Tibial artery (tissue), 4 donors: ENCODE measurements around the gene RELB.

Experiments used
- DNase-seq, 2 donors: peaks; one replicate each; pipeline ENCODE4 v3.0.0-alpha.2; 2019
- H3K27ac ChIP-seq, 2 donors: fragments of 200-600 bp; sonication (generic) in 1 of 2; 1 replicate in 1 of 2; 2 replicates in 1 of 2; pipeline ENCODE4 v1.5.1; 2018 to 2019; ENCODE audit warnings: mild to moderate bottlenecking in 1 of 2
- H3K27me3 ChIP-seq, 2 donors: fragments of 200-600 bp; sonication (generic) in 1 of 2; one replicate each; pipeline versions ENCODE4 v1.5.1 to v1.6.0; 2016 to 2019
- H3K36me3 ChIP-seq, 3 donors: fragments of 200-600 bp; sonication (generic) in 2 of 3; one replicate each; pipeline ENCODE4 v1.5.1; 2016 to 2019; ENCODE audit warnings: mild to moderate bottlenecking in 2 of 3
- H3K4me1 ChIP-seq, 4 donors: fragments of 200-600 bp; sonication (generic) in 2 of 4; 1 replicate in 3 of 4; 2 replicates in 1 of 4; pipeline ENCODE4 v1.5.1; 2016 to 2019
- H3K4me3 ChIP-seq, 2 donors: fragments of 200-600 bp; sonication (generic) in 1 of 2; 1 replicate in 1 of 2; 2 replicates in 1 of 2; pipeline ENCODE4 v1.5.1; 2018 to 2019; ENCODE audit warnings: mild to moderate bottlenecking in 2 of 2
- H3K9me3 ChIP-seq, 3 donors: fragments of 200-600 bp; sonication (generic) in 1 of 3; one replicate each; pipeline ENCODE4 v1.5.1; 2016 to 2019
- CTCF ChIP-seq, 2 experiments: fragments of 200-600 bp in 1 of 2; fragments of 450-650 bp in 1 of 2; IDR thresholded peaks; one replicate each; pipeline ENCODE4 v1.5.1; 2017 to 2019; ENCODE audit warnings: antibody characterized with exemption in 2 of 2, mild to moderate bottlenecking in 1 of 2, moderate library complexity in 1 of 2
- intact Hi-C: fragments of 100-400 bp; cut with DNase I; formaldehyde crosslinking; loops from one replicate; pipeline ENCODE4 v1.15.0; 2023; ENCODE audit warnings: low total_unique reads

The RELB gene

GRCh38 chr19:45025264-45025663 is 24.0 kb downstream of the RELB start:
- intact Hi-C loops, result no loop called here
- Histone ChIP-seq H3K27ac (no peak overlapping the region), H3K9me3 (no peaks in the 10 kb centered on the region), H3K4me3 (no peak overlapping the region), H3K4me1 (no peaks in the 10 kb centered on the region), H3K27me3 (no peaks in the 10 kb centered on the region), H3K36me3 (peaks cover 7 to 36% (median 21%) of the 10 kb centered on the region in 3 donors)
- no peak for DNase-seq
- no peak for TF ChIP-seq CTCF (IDR thresholded peaks at IDR 0.05)

- Histone ChIP-seq H3K27ac (no peak overlapping the region), H3K9me3 (no peaks in the 10 kb centered on the region), H3K4me3 (no peak overlapping the region), H3K36me3 (peaks cover 7 to 58% (median 33%) of the 10 kb centered on the region in 3 donors), H3K4me1 (no peaks in the 10 kb centered on the region), H3K27me3 (no peaks in the 10 kb centered on the region)
- DNase-seq, result no peak
- intact Hi-C loops, result no loop called here
- TF ChIP-seq CTCF (IDR thresholded peaks at IDR 0.05), result no peak
Observed at GRCh38 chr19:45027371-45027770, 26.1 kb downstream of the RELB start.

- TF ChIP-seq CTCF (IDR thresholded peaks at IDR 0.05), result no peak
- no peak overlapping the region for H3K27ac ChIP-seq
- H3K4me3 ChIP-seq, result no peak overlapping the region
- no peaks in the 10 kb centered on the region for H3K4me1 ChIP-seq
- H3K27me3 ChIP-seq, result no peaks in the 10 kb centered on the region
- DNase-seq, result no peak
- intact Hi-C loops, result no loop called here
- peaks cover 7 to 90% (median 48%) of the 10 kb centered on the region in 3 donors for H3K36me3 ChIP-seq
- no peaks in the 10 kb centered on the region for H3K9me3 ChIP-seq
Observed at GRCh38 chr19:45030825-45031224, 29.6 kb downstream of the RELB start.

- peaks cover 7 to 84% (median 47%) of the 10 kb centered on the region in 3 donors for H3K36me3 ChIP-seq
- no peaks in the 10 kb centered on the region for H3K4me1 ChIP-seq
- H3K4me3 ChIP-seq, result no peak overlapping the region
- TF ChIP-seq CTCF (IDR thresholded peaks at IDR 0.05), result no peak
- H3K27me3 ChIP-seq, result no peaks in the 10 kb centered on the region
- H3K27ac ChIP-seq, result no peak overlapping the region
- H3K9me3 ChIP-seq, result no peaks in the 10 kb centered on the region
- no peak for DNase-seq
- intact Hi-C loops, result no loop called here
Observed at GRCh38 chr19:45032421-45032820, 31.2 kb downstream of the RELB start.

GRCh38 chr19:45035755-45036154 is 34.5 kb downstream of the RELB start:
- Histone ChIP-seq H3K4me1 (peaks cover 0 to 23% (median 19%) of the 10 kb centered on the region in 4 donors), H3K36me3 (peaks cover 5 to 60% (median 35%) of the 10 kb centered on the region in 3 donors), H3K27ac (no peak overlapping the region), H3K9me3 (no peaks in the 10 kb centered on the region), H3K4me3 (no peak overlapping the region), H3K27me3 (no peaks in the 10 kb centered on the region)
- no peak for DNase-seq
- intact Hi-C loops, result no loop called here
- no peak for TF ChIP-seq CTCF (IDR thresholded peaks at IDR 0.05)
